ENCODE data around the gene MTURN. TPM values are rescaled to one million over a fixed set of nuclear protein-coding genes. Genes with fewer than 3 reads are reported as not detected.

MTURN gene
- total and polyA plus RNA-seq, 9 of the 15 experiments (the other 6 are each of a cell fraction or from before 2014, with no cell fraction given) = 0.94 to 14.8 (median 6.4) TPM

GRCh38 chr7:30170476-30171205, 35.9 kb downstream of the MTURN start:
- H3K9me3 ChIP-seq (replicated peaks; ENCODE audit: control insufficient read depth, insufficient read depth, low read depth, low read length) = no peaks in the 10 kb centered on the region
- H3K27me3 ChIP-seq (ENCODE audit: control insufficient read depth in 2 of 2, insufficient read depth in 2 of 2, low read length in 2 of 2) = peaks cover 34 to 63% of the 10 kb centered on the region in 2 experiments
- DNase-seq (ENCODE audit: extremely low read depth in 1 of 4, low spot score in 3 of 4) (no peak), ATAC-seq (no peak), FAIRE-seq (no peak)
- in situ Hi-C loops (cut with MboI) (no loop called here), intact Hi-C loops (cut with micrococcal nuclease) (no loop called here)
- H3K9ac ChIP-seq (ENCODE audit: insufficient read depth in 1 of 2, low read depth in 2 of 2, low read length in 2 of 2) = no peak overlapping the region
- WGBS (ENCODE audit: insufficient coverage, low coverage, missing lambda C conversion rate) = 3% methylated on average over 6 of the region's 6 CpGs
- BruUV-seq (replicated peaks) = no TSS peak
- H3K4me3 ChIP-seq = no peak overlapping the region
- no peaks in the 10 kb centered on the region for H3K79me2 ChIP-seq (ENCODE audit: control insufficient read depth, insufficient read depth, low read length)
- H3K27ac ChIP-seq (ENCODE audit: extremely low read depth, low read depth, low read length) = no peak overlapping the region
- H3K36me3 ChIP-seq (ENCODE audit: control insufficient read depth, insufficient read depth, low read length) = no peaks in the 10 kb centered on the region
- peaks cover 0 to 3% of the 10 kb centered on the region in 2 experiments; a peak in 1 of 5 replicates for H3K4me1 ChIP-seq (replicated peaks in 1 of 2; ENCODE audit: control insufficient read depth in 2 of 2, insufficient read depth in 2 of 2, low read length in 2 of 2)
- no peaks in the 10 kb centered on the region for H3K9me1 ChIP-seq (ENCODE audit: control insufficient read depth, insufficient read depth, low read length)
- H4K20me1 ChIP-seq (replicated peaks; ENCODE audit: control insufficient read depth, insufficient read depth, low read length) = no peaks in the 10 kb centered on the region; the same call in 1 of the 2 replicates
- no peak overlapping the region for H3K4me2 ChIP-seq (ENCODE audit: insufficient read depth, low read length)
- ChIA-PET CTCF (ENCODE audit: low intra/inter-chr PET ratio) (no interaction called here), POLR2A (interaction anchor here (0.8 to 2.0 kb wide), 3 partner anchors 9 to 13 kb away, joined by 3 to 5 read pairs (median 3); no protein-coding TSS in a partner anchor)
- TF ChIP-seq ZBTB33 (CRISPR knock-in tag; IDR thresholded peaks at IDR 0.05) (no peak), NR3C1 (CRISPR knock-in tag; IDR thresholded peaks at IDR 0.05) (no peak), SMARCA5 (IDR thresholded peaks at IDR 0.05) (no peak), ZSCAN29 (IDR thresholded peaks at IDR 0.05) (no peak), SLC30A9 (CRISPR knock-in tag; IDR thresholded peaks at IDR 0.05) (no peak), GMEB1 (CRISPR knock-in tag; IDR thresholded peaks at IDR 0.05) (no peak), TRIM25 (IDR thresholded peaks at IDR 0.05; ENCODE audit: borderline replicate concordance) (no peak)
- no peak overlapping the region for H2AFZ ChIP-seq (ENCODE audit: low read depth, low read length)
